ENCODE results near the gene SLCO4A1. TPM values are rescaled to one million over a fixed set of nuclear protein-coding genes. Genes with fewer than 3 reads are reported as not detected.
"Not testable (repeated sequence)": the region's sequence is repeated elsewhere in the genome, so short reads cannot be mapped to it uniquely, and the experiment has no call there.

Gene SLCO4A1
- polyA plus RNA-seq, 1 experiment, result 0.09 TPM

DNA sequence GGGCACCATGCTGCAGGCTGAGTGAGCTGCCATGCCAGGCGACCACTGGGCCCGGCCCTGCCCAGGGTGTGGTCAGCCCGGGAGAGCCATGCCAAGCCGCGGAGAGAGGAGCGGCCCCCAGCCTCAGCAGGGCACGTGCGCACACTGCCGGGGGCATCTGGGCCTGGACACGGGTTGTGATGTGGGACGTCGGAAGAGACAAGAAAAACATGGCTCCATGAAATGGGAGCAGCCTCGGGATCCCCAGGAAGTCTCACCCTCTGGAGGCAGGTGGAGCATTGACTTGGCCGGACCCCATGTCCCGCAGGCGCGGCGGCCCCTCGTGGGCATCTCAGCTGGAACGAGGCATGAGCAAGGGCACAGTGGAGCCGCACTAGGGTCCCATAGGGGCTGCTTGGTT, 16.8 kb upstream of the SLCO4A1 start:
- TF ChIP-seq, protein P1, sequence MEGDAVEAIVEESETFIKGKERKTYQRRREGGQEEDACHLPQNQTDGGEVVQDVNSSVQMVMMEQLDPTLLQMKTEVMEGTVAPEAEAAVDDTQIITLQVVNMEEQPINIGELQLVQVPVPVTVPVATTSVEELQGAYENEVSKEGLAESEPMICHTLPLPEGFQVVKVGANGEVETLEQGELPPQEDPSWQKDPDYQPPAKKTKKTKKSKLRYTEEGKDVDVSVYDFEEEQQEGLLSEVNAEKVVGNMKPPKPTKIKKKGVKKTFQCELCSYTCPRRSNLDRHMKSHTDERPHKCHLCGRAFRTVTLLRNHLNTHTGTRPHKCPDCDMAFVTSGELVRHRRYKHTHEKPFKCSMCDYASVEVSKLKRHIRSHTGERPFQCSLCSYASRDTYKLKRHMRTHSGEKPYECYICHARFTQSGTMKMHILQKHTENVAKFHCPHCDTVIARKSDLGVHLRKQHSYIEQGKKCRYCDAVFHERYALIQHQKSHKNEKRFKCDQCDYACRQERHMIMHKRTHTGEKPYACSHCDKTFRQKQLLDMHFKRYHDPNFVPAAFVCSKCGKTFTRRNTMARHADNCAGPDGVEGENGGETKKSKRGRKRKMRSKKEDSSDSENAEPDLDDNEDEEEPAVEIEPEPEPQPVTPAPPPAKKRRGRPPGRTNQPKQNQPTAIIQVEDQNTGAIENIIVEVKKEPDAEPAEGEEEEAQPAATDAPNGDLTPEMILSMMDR (IDR thresholded peaks at IDR 0.05; ENCODE audit: low read depth, low read length), result no peak
- Histone ChIP-seq H3K27me3 (ENCODE audit: control insufficient read depth, insufficient read depth, low read length) (peaks cover 13% of the 10 kb centered on the region), H3K4me3 (ENCODE audit: low read depth, low read length) (no peak overlapping the region), H3K27ac (ENCODE audit: low read depth, low read length) (no peak overlapping the region), H3K9me3 (ENCODE audit: control insufficient read depth, insufficient read depth, low read length) (no peaks in the 10 kb centered on the region; the same call in 1 of the 2 replicates)
- DNase-seq (ENCODE audit: low read depth, low spot score), result no peak
- POLR2A ChIA-PET, result no interaction called here
- CTCF ChIA-PET, result interaction anchor here (0.7 to 1.2 kb wide), 2 partner anchors 9 to 126 kb away, joined by 3 to 4 read pairs; no protein-coding TSS in a partner anchor

DNA sequence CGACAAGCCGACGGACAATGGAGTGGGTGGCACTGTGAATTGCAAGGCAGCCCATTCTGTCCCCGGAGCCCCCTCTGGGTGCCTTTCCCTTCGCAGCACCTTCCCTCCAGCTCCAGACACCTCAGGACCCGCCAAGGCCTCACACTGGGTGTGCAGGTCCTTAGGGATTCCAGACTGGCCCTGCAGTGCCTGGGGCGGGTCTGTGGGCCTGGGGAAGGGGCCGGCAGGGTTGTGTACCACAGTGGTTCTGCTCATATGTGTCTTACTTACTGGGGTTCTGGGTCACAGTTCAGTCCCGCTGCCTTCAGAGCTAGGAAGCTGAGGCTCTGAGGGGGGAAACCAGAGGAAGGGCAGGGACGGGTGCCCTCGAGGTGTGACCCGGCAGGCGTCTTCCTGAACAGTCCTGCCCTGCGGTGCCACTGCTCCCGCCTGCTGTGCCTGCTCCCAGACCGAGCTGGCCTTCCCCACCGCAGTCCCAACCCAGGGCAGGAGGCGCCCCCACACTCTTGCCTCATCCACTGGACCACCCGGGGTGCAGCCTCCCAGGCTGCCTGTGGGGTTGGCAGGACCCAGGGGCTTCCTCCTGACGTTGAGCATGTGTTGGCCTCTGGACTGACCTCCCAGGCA, 16.3 kb upstream of the SLCO4A1 start:
- H3K27me3 ChIP-seq (ENCODE audit: control insufficient read depth, insufficient read depth, low read length), result peaks cover 18% of the 10 kb centered on the region
- no peaks in the 10 kb centered on the region; the same call in 1 of the 2 replicates for H3K9me3 ChIP-seq (ENCODE audit: control insufficient read depth, insufficient read depth, low read length)
- POLR2A ChIA-PET, result no interaction called here
- CTCF ChIA-PET, result no interaction called here
- no peak overlapping the region for H3K27ac ChIP-seq (ENCODE audit: low read depth, low read length)
- TF ChIP-seq, protein P1 (IDR thresholded peaks at IDR 0.05; ENCODE audit: low read depth, low read length), result no peak
- H3K4me3 ChIP-seq (ENCODE audit: low read depth, low read length), result no peak overlapping the region
- DNase-seq (ENCODE audit: low read depth, low spot score), result no peak

DNA sequence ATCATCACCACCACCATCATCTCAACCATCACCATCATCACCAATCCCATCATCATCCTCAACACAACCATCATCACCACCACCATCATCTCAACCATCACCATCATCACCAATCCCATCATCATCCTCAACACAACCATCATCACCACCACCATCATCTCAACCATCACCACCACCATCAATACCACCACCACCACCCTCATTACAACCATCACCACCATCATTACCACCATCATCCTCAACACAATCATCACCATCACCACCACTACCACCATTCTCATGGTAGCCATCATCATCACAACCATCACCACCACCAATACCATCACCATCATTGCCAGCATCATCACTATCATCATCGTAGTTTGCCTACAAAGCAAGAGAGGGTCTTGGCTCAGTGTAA, 14.9 kb upstream of the SLCO4A1 start:
- H3K4me3 ChIP-seq (ENCODE audit: low read depth, low read length); CTCF ChIA-PET; H3K9me3 ChIP-seq (ENCODE audit: control insufficient read depth, insufficient read depth, low read length); DNase-seq (ENCODE audit: low read depth, low spot score); H3K27ac ChIP-seq (ENCODE audit: low read depth, low read length); POLR2A ChIA-PET: not testable (repeated sequence)
- peaks cover 29% of the 10 kb centered on the region for H3K27me3 ChIP-seq (ENCODE audit: control insufficient read depth, insufficient read depth, low read length)

DNA sequence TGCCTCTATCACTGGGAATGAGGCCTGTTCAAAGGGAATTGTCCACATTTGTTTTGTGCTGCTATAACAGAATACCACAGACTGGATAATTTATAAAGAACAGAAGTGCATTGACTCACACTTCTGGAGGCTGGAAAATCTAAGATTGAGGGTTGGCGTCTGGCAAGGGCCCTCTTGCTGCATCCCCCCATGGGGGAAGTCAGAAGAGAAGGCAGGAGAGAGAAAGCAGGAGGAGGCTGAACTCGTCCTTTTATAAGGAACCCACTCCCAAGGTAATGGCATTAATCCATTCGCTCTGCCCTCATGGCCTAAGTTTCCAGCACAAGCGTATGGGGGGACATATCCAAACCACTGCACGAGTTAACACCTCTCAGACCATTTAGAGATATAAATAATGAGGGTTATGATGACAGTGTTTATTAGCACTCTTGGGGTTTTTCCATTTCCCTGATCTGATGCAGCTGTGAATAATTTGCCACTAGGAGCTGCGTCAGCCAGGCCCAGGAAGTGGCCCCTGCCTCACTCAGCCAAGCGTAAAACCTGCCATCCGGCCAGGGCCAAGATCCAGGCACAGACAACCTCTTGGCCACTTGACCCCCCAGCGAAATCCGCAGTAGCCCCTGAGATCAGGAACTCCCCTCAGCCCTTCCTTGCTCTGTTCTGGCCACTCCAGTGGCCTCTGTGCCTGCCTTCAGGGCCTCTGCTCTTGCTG, 14.2 kb upstream of the SLCO4A1 start:
- no peak overlapping the region for H3K4me3 ChIP-seq (ENCODE audit: low read depth, low read length)
- ChIA-PET CTCF (no interaction called here), POLR2A (no interaction called here)
- no peaks in the 10 kb centered on the region; the same call in 1 of the 2 replicates for H3K9me3 ChIP-seq (ENCODE audit: control insufficient read depth, insufficient read depth, low read length)
- no peak for DNase-seq (ENCODE audit: low read depth, low spot score)
- peaks cover 35% of the 10 kb centered on the region for H3K27me3 ChIP-seq (ENCODE audit: control insufficient read depth, insufficient read depth, low read length)
- no peak overlapping the region for H3K27ac ChIP-seq (ENCODE audit: low read depth, low read length)
- TF ChIP-seq, protein P1 (IDR thresholded peaks at IDR 0.05; ENCODE audit: low read depth, low read length), result no peak

DNA sequence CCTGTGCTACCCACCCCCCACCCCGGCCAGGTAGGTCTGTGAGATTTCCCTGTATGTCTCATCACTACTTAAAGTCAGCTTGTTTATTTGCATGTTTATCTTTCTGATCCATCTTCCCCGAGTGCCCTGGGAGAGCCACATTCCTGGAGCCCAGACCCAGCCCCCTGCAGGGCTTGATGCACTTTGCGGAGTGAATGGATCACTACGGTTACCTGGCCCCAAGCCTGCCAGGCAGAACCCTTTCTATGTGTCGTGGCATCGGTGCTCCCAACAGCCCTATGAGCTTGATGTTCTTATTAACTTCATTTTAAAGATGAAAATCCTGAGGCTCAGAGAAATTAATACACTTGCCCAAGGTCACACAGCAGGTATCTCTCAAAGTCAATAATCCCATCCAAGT, 13.6 kb upstream of the SLCO4A1 start:
- CTCF ChIA-PET, result no interaction called here
- no peak for DNase-seq (ENCODE audit: low read depth, low spot score)

More for the DNA sequence above, 13.6 kb upstream of the SLCO4A1 start:
- TF ChIP-seq, protein P1 (IDR thresholded peaks at IDR 0.05; ENCODE audit: low read depth, low read length), result no peak
- H3K9me3 ChIP-seq (ENCODE audit: control insufficient read depth, insufficient read depth, low read length), result no peaks in the 10 kb centered on the region; the same call in 1 of the 2 replicates
- H3K27me3 ChIP-seq (ENCODE audit: control insufficient read depth, insufficient read depth, low read length), result peaks cover 37% of the 10 kb centered on the region
- POLR2A ChIA-PET, result no interaction called here
- H3K27ac ChIP-seq (ENCODE audit: low read depth, low read length), result no peak overlapping the region
- no peak overlapping the region for H3K4me3 ChIP-seq (ENCODE audit: low read depth, low read length)

Measured in AG04450 (cell line).